Left lung (tissue), 10 donors: ENCODE results near the gene CCDC157. TPM values are rescaled to one million over a fixed set of nuclear protein-coding genes. Genes with fewer than 3 reads are reported as not detected.

Experiments used
- ATAC-seq: fragments of 200-7000 bp; cut with Tn5 transposase; one replicate; pipeline ENCODE4 v1.9.1; 2020; ENCODE audit warnings: moderate library complexity
- DNase-seq, 4 donors: peaks; one replicate each; pipeline ENCODE4 v3.0.0-alpha.2; 2013 to 2020
- H3K27ac ChIP-seq, 2 donors: fragments of 200-600 bp; sonication (generic) in 1 of 2; one replicate each; pipeline versions ENCODE4 v1.5.0 to v1.8.0; 2020 to 2021
- H3K27me3 ChIP-seq, 2 donors: fragments of 200-600 bp; sonication (generic) in 1 of 2; one replicate each; pipeline versions ENCODE4 v1.5.0 to v1.8.0; 2020 to 2021
- H3K36me3 ChIP-seq, 2 donors: fragments of 200-600 bp; sonication (generic) in 1 of 2; one replicate each; pipeline versions ENCODE4 v1.5.0 to v1.8.0; 2020 to 2021
- H3K4me1 ChIP-seq, 2 donors: fragments of 200-600 bp; one replicate each; pipeline ENCODE4 v1.8.0; 2021
- H3K4me3 ChIP-seq, 2 donors: fragments of 200-600 bp; sonication (generic) in 1 of 2; one replicate each; pipeline versions ENCODE4 v1.5.0 to v1.8.0; 2020 to 2021; ENCODE audit warnings: mild to moderate bottlenecking in 1 of 2
- H3K9me3 ChIP-seq, 2 donors: fragments of 200-600 bp; sonication (generic) in 1 of 2; one replicate each; pipeline versions ENCODE4 v1.5.0 to v1.8.0; 2020 to 2021
- CTCF ChIP-seq, 2 donors: fragments of 200-600 bp; sonication (generic) in 1 of 2; IDR thresholded peaks; one replicate each; pipeline versions ENCODE4 v1.5.0 to v1.8.0; 2021; ENCODE audit warnings: antibody characterized with exemption in 2 of 2
- intact Hi-C, 2 donors: fragments of 100-400 bp; cut with DNase I; formaldehyde crosslinking; loops; one replicate each; pipeline versions ENCODE4 v1.11.2 to v1.14.2; 2022
- polyA plus RNA-seq, 6 donors: library from polyadenylated mRNA; unstranded; fragments of 120-200 nt; gene quantifications; one replicate each; pipeline ENCODE4 v1.2.1, GENCODE V29; 2013; ENCODE audit not compliant: insufficient read length in 6 of 6
- total RNA-seq, 2 donors: library from RNA; stranded (reverse); fragmentation: NEBNext Ultra II Directional; extraction: Animal tissue kit (Norgen Biotek cat#: 25700); gene quantifications; one replicate each; pipeline ENCODE4 v1.2.1, GENCODE V29; 2021
- donor health status: DM: no; HTN: yes; CAD: no.
- donor health status: DM: no; HTN: no; CAD: no.

CCDC157 gene
- total and polyA plus RNA-seq, 8 donors = 2.8 to 8.1 (median 4.2) TPM

- peaks cover 4 to 100% of the 10 kb centered on the region in 2 donors for H3K36me3 ChIP-seq
- H3K27me3 ChIP-seq = no peaks in the 10 kb centered on the region
- no peak for TF ChIP-seq CTCF (IDR thresholded peaks at IDR 0.05)
- H3K4me1 ChIP-seq = peaks cover 7 to 21% of the 10 kb centered on the region in 2 donors
- H3K9me3 ChIP-seq = no peaks in the 10 kb centered on the region
- H3K4me3 ChIP-seq = no peak overlapping the region
- DNase-seq = no peak
- no peak overlapping the region for H3K27ac ChIP-seq
- intact Hi-C loops = no loop called here
- no peak for ATAC-seq
Observed at GRCh38 chr22:30344447-30345200, 12.2 kb upstream of the CCDC157 start.

GRCh38 chr22:30347255-30347892 is 9.4 kb upstream of the CCDC157 start:
- no peak for TF ChIP-seq CTCF (IDR thresholded peaks at IDR 0.05)
- Histone ChIP-seq H3K4me1 (peaks cover 7 to 42% of the 10 kb centered on the region in 2 donors), H3K4me3 (no peak overlapping the region), H3K27me3 (no peaks in the 10 kb centered on the region), H3K9me3 (no peaks in the 10 kb centered on the region), H3K36me3 (peaks cover 4 to 100% of the 10 kb centered on the region in 2 donors), H3K27ac (no peak overlapping the region)
- DNase-seq = no peak
- intact Hi-C loops = no loop called here
- ATAC-seq = no peak

GRCh38 chr22:30348404-30348803 is 8.4 kb upstream of the CCDC157 start:
- no peak for ATAC-seq
- H3K27ac ChIP-seq = peak overlapping the region; percentile 19 to 35
- H3K36me3 ChIP-seq = peaks cover 4 to 98% of the 10 kb centered on the region in 2 donors
- intact Hi-C loops = no loop called here
- H3K4me3 ChIP-seq = no peak overlapping the region
- H3K27me3 ChIP-seq = no peaks in the 10 kb centered on the region
- H3K9me3 ChIP-seq = no peaks in the 10 kb centered on the region
- TF ChIP-seq CTCF (IDR thresholded peaks at IDR 0.05) = no peak
- H3K4me1 ChIP-seq = peaks cover 7 to 42% of the 10 kb centered on the region in 2 donors
- DNase-seq = no peak

- ATAC-seq = no peak
- Histone ChIP-seq H3K9me3 (no peaks in the 10 kb centered on the region), H3K27me3 (no peaks in the 10 kb centered on the region), H3K4me1 (peaks cover 7 to 46% of the 10 kb centered on the region in 2 donors), H3K27ac (peak overlapping the region; percentile 19 to 35), H3K36me3 (peaks cover 1 to 94% of the 10 kb centered on the region in 2 donors), H3K4me3 (no peak overlapping the region)
- intact Hi-C loops = no loop called here
- DNase-seq = peak in 2 of 4 donors; percentile 77 to 82
- TF ChIP-seq CTCF (IDR thresholded peaks at IDR 0.05) = no peak
Observed at GRCh38 chr22:30348809-30349208, 8.0 kb upstream of the CCDC157 start.

GRCh38 chr22:30351226-30351625 is 5.6 kb upstream of the CCDC157 start:
- Histone ChIP-seq H3K36me3 (peaks cover 0 to 70% of the 10 kb centered on the region in 2 donors), H3K9me3 (no peaks in the 10 kb centered on the region), H3K4me1 (peaks cover 27 to 70% of the 10 kb centered on the region in 2 donors), H3K27ac (no peak overlapping the region), H3K4me3 (no peak overlapping the region), H3K27me3 (no peaks in the 10 kb centered on the region)
- intact Hi-C loops = no loop called here
- DNase-seq (peak in 1 of 4 donors; percentile 21), ATAC-seq (no peak)
- TF ChIP-seq CTCF (IDR thresholded peaks at IDR 0.05) = no peak
